Hair follicular keratinocyte (primary cell): Measurements from ENCODE around the gene PPOX. TPM values are rescaled to one million over a fixed set of nuclear protein-coding genes. Genes with fewer than 3 reads are reported as not detected.

Experiments used
- total RNA-seq: library from RNA; depleted of rRNA; stranded (reverse); fragments of >200 nt; gene quantifications from 2 replicates; pipeline ENCODE4 v1.2.3, GENCODE V29; 2015

PPOX gene
- 8.4 and 18.0 TPM in 2 replicates for total RNA-seq

DNA sequence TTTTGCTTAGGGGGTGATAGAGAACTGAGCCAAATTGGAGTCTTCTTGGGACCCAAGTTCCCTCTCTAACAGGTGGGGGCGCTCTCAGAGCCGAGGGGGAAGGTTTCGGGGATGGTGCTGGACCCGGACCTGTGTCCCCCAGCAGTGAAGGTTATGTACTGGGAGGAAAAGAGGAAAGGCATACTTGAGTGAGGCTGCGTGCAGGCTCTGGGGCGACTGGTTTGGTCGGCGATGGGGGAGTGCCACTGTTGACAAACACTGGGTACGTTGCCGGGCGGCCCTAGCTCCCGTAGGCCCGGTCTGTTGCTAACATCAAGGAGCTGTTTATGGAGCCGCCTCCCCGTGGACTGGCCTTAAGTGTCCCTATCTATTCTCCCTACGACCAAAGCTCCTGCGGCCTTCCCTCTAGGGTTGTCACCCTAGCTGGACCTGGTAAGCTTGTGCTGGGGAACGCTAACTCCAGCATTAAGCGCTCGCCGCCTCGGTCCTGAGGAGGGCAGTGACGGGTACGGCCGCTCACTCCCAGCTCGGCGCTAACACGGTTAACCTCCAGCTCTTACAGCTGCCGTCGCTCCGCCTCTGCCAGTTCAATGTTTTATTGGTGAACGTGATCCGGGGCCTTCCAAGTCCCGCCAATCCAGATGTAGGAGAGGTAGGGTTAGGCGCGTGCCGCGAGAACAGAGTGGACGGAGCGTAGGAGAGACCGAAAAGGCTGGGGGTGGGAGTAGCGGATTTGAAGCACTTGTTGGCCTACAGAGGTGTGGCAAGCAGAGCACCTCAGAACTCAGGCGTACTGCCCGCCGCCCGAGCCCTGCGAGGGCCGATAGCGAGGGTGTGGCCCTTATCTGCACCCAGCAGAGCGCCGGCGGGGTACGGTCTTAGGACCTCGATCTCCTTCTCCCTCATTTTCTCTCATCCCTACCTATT, at the start of gene PPOX:
TSS of gene PPOX (plus strand) at position 685 of the 927 bp plus-strand sequence. CDS start 422 bp downstream, outside the sequence.

DNA sequence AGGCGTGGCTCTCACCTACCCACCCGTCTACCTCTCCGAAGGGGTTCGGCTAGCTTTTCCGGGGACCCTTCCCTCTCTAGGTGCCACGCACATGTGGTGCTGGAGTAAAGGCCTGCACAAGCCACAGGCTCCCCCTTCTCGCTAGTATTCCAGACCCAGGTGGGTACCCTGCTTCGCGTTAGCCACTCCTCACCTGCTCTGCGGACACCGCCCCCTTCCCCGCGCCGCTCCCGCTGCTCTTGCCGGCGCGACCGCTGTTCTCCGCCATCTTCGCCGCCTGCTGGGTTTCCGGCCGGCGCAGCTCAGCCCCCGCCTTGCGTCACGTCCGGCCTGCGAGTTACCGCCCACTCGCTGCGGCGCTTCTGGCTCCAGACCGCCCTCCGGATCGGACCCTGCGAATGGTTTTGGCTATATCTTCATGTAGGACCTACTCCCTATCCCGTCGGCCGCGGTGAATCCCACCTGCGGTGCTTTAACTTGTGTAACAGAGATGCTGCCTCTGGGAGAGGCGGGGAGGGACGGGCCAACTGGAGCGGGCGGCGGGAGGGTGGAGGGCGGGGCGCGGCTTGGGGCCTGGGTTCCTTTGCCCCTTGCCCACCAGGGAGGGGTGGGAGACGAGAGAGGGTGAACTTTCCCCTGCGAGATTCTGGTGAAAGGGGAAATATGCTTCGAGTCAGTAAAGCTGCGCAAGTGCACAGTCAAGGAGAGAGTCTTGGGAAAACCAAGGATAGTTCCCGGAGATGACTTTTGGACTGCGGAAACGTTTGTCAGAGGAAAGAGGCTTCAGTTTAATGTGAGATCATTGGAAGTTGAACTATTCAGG, 48.3 kb upstream of the PPOX start, which contains the start of the genes NIT1 and PFDN2:
TSS of gene NIT1 (plus strand) at position 347 of the 823 bp plus-strand sequence. CDS start at position 419, 72 bp downstream.
TSS of gene PFDN2 (minus strand) at position 279 of the 823 bp plus-strand sequence. CDS start at position 268, 11 bp downstream.

DNA sequence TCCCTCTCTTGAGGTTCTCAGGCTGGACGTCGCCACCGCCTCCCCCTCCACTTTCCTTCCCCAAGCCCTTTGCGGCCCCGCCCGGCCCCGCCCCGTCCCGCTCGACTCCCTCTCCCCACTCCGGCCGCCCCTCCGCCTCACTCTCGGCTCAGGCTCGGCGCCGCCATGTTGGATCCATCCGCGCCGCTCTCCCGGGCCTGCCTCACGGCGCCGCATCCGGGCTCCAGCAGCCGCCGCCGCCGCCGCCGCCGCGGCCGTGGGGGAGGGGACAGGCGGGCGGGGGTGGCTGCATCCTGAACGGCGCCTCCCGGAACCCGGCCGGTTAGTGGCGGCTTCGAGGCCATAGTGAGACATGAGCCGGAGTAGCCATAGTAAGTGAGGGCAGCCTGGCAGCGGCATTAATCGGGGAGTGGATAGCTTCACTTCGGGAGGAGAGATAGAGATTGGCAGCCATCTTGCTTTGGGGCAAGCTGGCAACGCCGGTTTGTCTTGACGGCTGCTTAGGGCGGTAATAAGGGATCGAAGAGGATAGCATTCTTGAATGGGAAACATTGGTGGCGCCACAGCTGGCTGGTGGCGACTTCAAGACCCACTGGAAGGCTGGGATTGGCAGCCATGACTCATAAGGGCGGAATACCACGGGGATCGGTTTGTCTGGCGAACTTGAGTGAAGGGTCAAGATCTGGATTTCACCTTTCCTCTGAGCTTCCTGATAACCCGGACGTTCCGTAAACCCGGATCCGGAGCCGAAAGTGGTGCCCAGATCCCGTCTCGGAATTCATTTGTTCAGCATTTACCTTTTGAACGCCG, 33.6 kb upstream of the PPOX start, which contains the start of gene DEDD:
TSS of gene DEDD (minus strand) at position 258 of the 810 bp plus-strand sequence. CDS start 8,205 bp downstream, outside the sequence.

DNA sequence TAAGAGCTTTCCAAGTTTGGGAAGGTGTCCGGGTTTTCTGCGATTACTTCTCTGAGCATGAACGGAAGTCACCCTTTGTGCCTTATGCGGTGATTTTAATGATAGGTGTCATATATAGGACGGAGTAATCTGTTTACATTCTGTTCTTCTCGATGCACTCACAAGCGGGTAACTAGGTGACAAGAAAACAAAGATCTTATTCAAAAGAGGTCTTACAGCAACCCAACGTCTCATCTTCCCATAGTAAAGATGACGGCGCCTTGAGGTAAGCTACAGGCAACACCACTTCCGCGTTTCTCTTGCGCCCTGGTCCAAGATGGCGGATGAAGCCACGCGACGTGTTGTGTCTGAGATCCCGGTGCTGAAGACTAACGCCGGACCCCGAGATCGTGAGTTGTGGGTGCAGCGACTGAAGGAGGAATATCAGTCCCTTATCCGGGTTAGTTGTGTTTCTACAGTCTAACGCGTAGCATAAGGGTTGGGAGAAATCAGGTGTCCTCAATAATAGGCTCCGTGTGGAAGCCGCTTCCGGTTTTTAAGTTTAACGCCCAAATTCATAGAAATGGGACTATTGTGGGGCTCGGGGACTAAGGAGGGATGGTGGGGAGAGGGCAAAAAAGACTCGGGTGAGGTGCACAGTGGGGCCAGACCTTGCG, 12.4 kb upstream of the PPOX start, which contains the start of gene UFC1:
TSS of gene UFC1 (plus strand) at position 297 of the 656 bp plus-strand sequence. CDS start at position 317, 20 bp downstream.

DNA sequence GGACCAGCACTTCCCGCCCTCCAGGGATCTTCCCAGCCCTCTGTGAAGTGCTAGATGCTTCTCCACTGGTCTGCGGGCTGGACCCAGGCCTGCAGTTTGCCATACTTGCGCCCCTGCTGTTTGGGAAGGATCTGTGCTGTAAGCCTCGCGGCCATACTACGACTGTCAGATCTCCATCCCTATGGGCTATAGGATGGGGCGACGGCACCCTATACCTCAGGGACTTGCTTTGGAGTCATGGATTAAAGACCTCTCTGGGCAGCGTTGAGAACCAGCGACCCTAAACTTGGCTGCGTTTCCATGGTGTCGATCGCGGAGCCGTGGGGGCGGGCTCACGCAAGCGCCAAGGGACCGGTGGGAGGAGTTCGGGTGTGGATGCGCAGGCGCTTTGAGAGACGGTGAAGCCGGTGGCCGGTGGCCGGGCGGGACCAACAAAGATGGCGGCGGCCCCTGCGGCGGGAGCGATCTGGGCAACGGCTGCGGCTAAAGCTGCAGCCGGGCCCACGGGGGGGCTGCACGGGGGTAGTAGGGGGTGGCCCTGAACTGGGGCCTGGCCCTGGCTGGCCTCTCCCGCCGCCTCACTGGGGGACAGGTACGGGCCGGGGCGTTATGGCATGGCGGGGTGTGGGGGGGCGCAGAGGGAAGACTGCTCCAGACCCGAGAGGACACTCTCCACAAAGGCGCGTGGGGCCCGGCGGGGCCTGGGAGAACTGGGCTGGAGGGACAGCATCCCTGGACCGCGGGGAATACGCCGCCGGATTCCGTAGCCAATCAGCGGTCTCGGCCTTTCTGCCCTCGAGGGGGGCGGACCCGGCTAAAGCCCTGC, 6.9 kb upstream of the PPOX start, which contains the start of gene USP21:
TSS of gene USP21 (plus strand) at position 414 of the 826 bp plus-strand sequence. CDS start 1,141 bp downstream, outside the sequence.

DNA sequence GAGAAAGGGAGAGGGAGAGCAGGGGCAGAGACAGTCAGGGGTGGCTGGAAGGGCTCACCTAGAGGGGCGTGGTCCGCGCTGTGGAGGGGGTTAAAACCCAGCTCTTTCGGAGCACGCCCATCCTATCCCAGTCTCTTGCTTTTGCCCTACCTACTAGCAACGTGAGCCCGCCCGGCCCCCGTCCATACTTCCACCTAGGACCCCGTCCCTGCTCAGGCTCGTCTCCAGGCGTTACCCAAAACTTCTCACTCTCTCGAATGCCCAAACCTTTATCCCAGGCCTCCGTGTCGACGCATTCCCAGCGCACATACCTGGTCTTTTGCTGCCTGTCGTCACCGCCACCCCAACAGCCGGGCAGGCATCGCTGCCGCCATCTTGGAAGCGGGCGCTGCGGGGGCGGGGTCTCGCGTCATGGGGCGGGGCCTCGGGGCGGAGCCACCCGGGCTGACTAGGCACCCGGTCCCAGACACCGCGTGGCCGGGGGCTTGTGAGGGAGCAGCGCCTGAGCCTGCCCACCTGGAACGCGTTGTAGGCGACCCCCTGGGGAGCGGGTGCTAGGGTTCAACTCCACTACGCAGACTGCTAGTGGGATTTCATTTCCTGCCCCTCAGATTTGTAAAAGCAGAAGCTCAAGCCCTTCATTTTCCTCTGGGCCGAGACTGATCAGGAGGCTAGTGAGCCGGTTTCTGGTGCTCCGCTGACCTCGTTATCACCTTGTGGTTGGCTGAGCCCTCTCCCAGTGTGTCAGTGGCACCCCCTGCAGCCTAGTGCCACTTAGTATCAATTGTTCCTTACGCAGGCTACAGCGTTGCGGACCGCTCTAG, 11.1 kb downstream of the PPOX start, which contains the start of gene B4GALT3:
TSS of gene B4GALT3 (minus strand) at position 396 of the 824 bp plus-strand sequence. CDS start 1,447 bp downstream, outside the sequence.

DNA sequence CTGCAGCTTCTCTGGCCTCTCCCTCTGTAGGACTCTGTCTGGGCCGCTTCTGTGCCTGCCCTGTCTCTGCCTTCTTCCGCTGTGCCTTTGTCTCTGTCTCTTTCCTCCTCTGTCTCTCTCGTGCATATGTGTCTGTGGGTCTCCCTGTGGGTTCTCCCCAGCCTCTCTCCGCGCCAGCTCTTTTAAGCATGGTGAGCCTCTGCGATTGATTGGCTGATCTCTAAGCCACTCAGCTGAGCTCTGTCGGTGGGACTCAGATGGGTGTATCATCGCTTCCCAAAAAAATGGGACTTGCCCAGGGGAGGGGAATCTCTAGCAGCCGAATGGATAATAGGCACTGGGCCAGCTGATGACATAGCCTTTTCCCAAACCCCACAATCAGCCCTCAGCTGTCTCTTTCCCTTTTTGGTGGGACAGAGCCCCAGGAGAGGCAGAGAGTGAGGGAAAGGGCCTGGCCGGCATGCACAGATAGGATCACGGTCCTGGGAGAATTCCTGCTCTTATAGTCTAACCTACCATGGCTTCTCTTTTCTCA, 32.7 kb downstream of the PPOX start, which contains the start of gene ADAMTS4:
TSS of gene ADAMTS4 (minus strand) at position 158 of the 535 bp plus-strand sequence. CDS start 427 bp downstream, outside the sequence.

DNA sequence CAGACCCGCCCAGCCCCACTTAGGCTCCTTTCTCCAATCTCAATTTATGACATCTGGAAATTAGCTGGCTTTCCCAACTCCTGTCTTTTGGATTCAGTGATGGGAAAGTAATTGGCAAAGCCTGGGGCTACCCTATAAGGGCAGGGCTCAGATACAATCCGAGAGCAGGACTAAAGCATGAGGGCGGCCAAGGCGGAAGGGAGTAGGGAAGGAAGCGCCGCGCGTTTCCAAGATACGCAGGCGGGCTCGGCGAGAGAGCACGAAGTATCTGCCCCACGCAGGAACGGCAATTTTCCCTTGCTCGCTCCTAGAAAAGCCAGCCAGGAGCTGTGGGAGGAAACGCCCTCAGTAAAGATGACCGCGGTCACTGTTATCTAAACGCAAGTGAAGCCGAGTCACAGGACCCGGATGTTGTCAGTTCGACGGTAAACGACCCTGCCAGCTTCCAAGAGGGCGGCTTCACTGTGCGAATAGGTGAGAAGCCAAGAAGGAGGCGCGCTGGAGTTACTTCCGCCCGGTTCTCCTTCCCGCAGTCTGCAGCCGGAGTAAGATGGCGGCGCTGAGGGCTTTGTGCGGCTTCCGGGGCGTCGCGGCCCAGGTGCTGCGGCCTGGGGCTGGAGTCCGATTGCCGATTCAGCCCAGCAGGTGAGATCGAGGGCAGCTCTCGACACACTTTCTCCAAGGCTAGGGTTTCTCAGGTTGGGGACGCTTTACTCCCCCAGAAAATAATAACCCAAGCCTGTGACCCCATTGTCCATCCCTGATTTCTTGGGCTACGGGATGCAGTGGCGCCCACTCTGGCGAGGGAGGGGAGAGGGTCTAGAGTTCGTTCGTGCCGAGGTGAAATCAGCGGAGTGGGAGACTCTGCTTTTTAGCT, 35.8 kb downstream of the PPOX start, which contains the start of gene NDUFS2:
TSS of gene NDUFS2 (plus strand) at position 532 of the 877 bp plus-strand sequence. CDS start at position 551, 19 bp downstream.

DNA sequence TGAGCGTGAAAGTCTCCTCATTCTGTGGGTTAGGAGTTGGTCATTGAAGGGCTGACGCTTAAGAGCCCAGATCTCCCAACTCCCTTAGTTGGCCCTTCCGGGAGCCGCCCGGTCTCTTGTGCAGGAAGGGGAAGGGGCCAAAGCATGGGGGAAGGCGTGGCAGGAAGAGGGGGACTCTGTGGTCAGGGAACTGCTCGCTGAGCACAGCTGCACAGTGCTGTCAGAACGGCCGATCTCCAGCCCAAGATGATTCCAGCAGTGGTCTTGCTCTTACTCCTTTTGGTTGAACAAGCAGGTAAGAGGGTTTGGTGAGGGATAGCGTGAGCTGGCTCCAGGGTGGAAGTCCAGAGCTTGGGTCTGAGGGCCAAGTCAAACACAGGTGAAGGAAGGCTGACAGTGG, 48.9 kb downstream of the PPOX start, which contains the start of gene FCER1G:
TSS of gene FCER1G (plus strand) at position 220 of the 400 bp plus-strand sequence. CDS start at position 247, 27 bp downstream.

Other genes starting within 250 kb of the PPOX start
- gene ITLN2, start 211.6 kb upstream of the PPOX start, total RNA-seq, result not detected in 2 replicates
- 97.3 and 126 TPM in 2 replicates for gene F11R, start 145.3 kb upstream of the PPOX start, total RNA-seq
- gene TSTD1, start 127.5 kb upstream of the PPOX start, total RNA-seq, result 123 and 299 TPM in 2 replicates
- gene USF1, start 120.4 kb upstream of the PPOX start, total RNA-seq, result 20.1 and 30.0 TPM in 2 replicates
- not detected in 2 replicates for gene ARHGAP30, start 96.5 kb upstream of the PPOX start, total RNA-seq
- gene NECTIN4, start 76.9 kb upstream of the PPOX start, total RNA-seq, result 0.23 and 2.9 TPM in 2 replicates
- gene KLHDC9, start 68.1 kb upstream of the PPOX start, total RNA-seq, result 0.68 and 2.7 TPM in 2 replicates
- 71.9 and 125 TPM in 2 replicates for gene PFDN2, start 48.4 kb upstream of the PPOX start, total RNA-seq
- gene NIT1, start 48.3 kb upstream of the PPOX start, total RNA-seq, result 39.4 and 42.0 TPM in 2 replicates
- 21.9 and 23.2 TPM in 2 replicates for gene DEDD, start 33.8 kb upstream of the PPOX start, total RNA-seq
- gene UFC1, start 12.4 kb upstream of the PPOX start, total RNA-seq, result 48.9 and 74.6 TPM in 2 replicates
- 7.7 and 8.5 TPM in 2 replicates for gene USP21, start 6.9 kb upstream of the PPOX start, total RNA-seq
- 36.7 TPM in 2 replicates for gene B4GALT3, start 11.1 kb downstream of the PPOX start, total RNA-seq
- 0.08 and 1.5 TPM in 2 replicates for gene ADAMTS4, start 32.6 kb downstream of the PPOX start, total RNA-seq
- 120 and 122 TPM in 2 replicates for gene NDUFS2, start 35.9 kb downstream of the PPOX start, total RNA-seq
- gene FCER1G, start 48.9 kb downstream of the PPOX start, total RNA-seq, result 0.70 TPM in 1 of 2 replicates, not detected in the other
- gene APOA2, start 57.2 kb downstream of the PPOX start, total RNA-seq, result not detected in 2 replicates
- 10.1 and 16.2 TPM in 2 replicates for gene TOMM40L, start 59.6 kb downstream of the PPOX start, total RNA-seq
- gene NR1I3, start 71.8 kb downstream of the PPOX start, total RNA-seq, result not detected in 2 replicates
- not detected in 2 replicates for gene PCP4L1, start 92.3 kb downstream of the PPOX start, total RNA-seq
- 0.61 and 0.86 TPM in 2 replicates for gene MPZ, start 143.5 kb downstream of the PPOX start, total RNA-seq
- gene SDHC, start 148.0 kb downstream of the PPOX start, total RNA-seq, result 29.3 and 39.3 TPM in 2 replicates
- not detected in 2 replicates for gene CFAP126, start 201.4 kb downstream of the PPOX start, total RNA-seq